Erythroblast (primary cell): ENCODE data around the gene CLEC2L.

Experiments used
- GATA1 ChIP-seq: IDR thresholded peaks from 2 replicates; pipeline ENCODE4 v1.6.1; 2011; ENCODE audit warnings: low read depth, mild to moderate bottlenecking, control low read depth, low read length, moderate library complexity
- POLR2A ChIP-seq: IDR thresholded peaks from 2 replicates; pipeline ENCODE4 v1.6.1; 2011; ENCODE audit warnings: mild to moderate bottlenecking, low read length

GRCh38 chr7:139482662-139483466 is 40.6 kb upstream of the CLEC2L start:
- TF ChIP-seq POLR2A (no peak), GATA1 (no peak)
